ENCODE results near the gene CCDC102A.

The CCDC102A gene

GRCh38 chr16:57485091-57485915, 51.1 kb downstream of the CCDC102A start:
- TF ChIP-seq TEAD4 (IDR thresholded peaks at IDR 0.05) (no peak), TAF1 (IDR thresholded peaks at IDR 0.05; ENCODE audit: low read depth) (0 out of 2 replicates have a peak, but pooled peaks have one; percentile 15)

- TF ChIP-seq CREB1 (IDR thresholded peaks at IDR 0.05; ENCODE audit: low read depth) (no peak), TCF12 (IDR thresholded peaks at IDR 0.05; ENCODE audit: low read depth) (no peak), TEAD4 (IDR thresholded peaks at IDR 0.05) (no peak), ZBTB7A (IDR thresholded peaks at IDR 0.05; ENCODE audit: low read depth) (no peak)
These were observed 51.8 kb downstream of the CCDC102A start for GRCh38 chr16:57484515-57485005.

- no peak for TF ChIP-seq USF1 (IDR thresholded peaks at IDR 0.05)
- TF ChIP-seq ZBTB7A (IDR thresholded peaks at IDR 0.05; ENCODE audit: low read depth) = no peak
- no peak for TF ChIP-seq CEBPB (IDR thresholded peaks at IDR 0.05)
- TF ChIP-seq CREB1 (IDR thresholded peaks at IDR 0.05; ENCODE audit: low read depth) = no peak
- TF ChIP-seq YY1 (IDR thresholded peaks at IDR 0.05; ENCODE audit: low read depth) = no peak
- TF ChIP-seq EP300 (IDR thresholded peaks at IDR 0.05; ENCODE audit: borderline replicate concordance) = no peak
- TF ChIP-seq RAD21 (IDR thresholded peaks at IDR 0.05; ENCODE audit: low read depth) = no peak
- TF ChIP-seq TEAD4 (IDR thresholded peaks at IDR 0.05) = no peak
- no peak for TF ChIP-seq FOXM1 (IDR thresholded peaks at IDR 0.05; ENCODE audit: borderline replicate concordance, low read depth)
- TF ChIP-seq NFIC (IDR thresholded peaks at IDR 0.05) = no peak
- TF ChIP-seq TCF12 (IDR thresholded peaks at IDR 0.05; ENCODE audit: low read depth) = no peak
- TF ChIP-seq EGR1 (IDR thresholded peaks at IDR 0.05) = no peak
These were observed 52.5 kb downstream of the CCDC102A start for GRCh38 chr16:57483725-57484514.

- TF ChIP-seq CEBPB (IDR thresholded peaks at IDR 0.05) (no peak), CREB1 (IDR thresholded peaks at IDR 0.05; ENCODE audit: low read depth) (no peak), NFIC (IDR thresholded peaks at IDR 0.05) (no peak), EP300 (IDR thresholded peaks at IDR 0.05; ENCODE audit: borderline replicate concordance) (no peak), REST (IDR thresholded peaks at IDR 0.05; ENCODE audit: low read depth) (no peak), USF1 (IDR thresholded peaks at IDR 0.05) (no peak), FOXM1 (IDR thresholded peaks at IDR 0.05; ENCODE audit: borderline replicate concordance, low read depth) (no peak), TEAD4 (IDR thresholded peaks at IDR 0.05) (no peak), TAF1 (IDR thresholded peaks at IDR 0.05; ENCODE audit: low read depth) (no peak), EGR1 (IDR thresholded peaks at IDR 0.05) (no peak), MAX (IDR thresholded peaks at IDR 0.05) (no peak), ZBTB7A (IDR thresholded peaks at IDR 0.05; ENCODE audit: low read depth) (no peak), YY1 (IDR thresholded peaks at IDR 0.05; ENCODE audit: low read depth) (no peak), RAD21 (IDR thresholded peaks at IDR 0.05; ENCODE audit: low read depth) (no peak), TCF12 (IDR thresholded peaks at IDR 0.05; ENCODE audit: low read depth) (no peak)
These were observed 53.4 kb downstream of the CCDC102A start for GRCh38 chr16:57482845-57483545.

GRCh38 chr16:57481421-57481820, 55.0 kb downstream of the CCDC102A start:
- TF ChIP-seq TEAD4 (IDR thresholded peaks at IDR 0.05) = no peak
- no peak for TF ChIP-seq REST (IDR thresholded peaks at IDR 0.05; ENCODE audit: low read depth)
- no peak for TF ChIP-seq TAF1 (IDR thresholded peaks at IDR 0.05; ENCODE audit: low read depth)
- no peak for TF ChIP-seq EP300 (IDR thresholded peaks at IDR 0.05; ENCODE audit: borderline replicate concordance)
- no peak for TF ChIP-seq RAD21 (IDR thresholded peaks at IDR 0.05; ENCODE audit: low read depth)
- no peak for TF ChIP-seq CEBPB (IDR thresholded peaks at IDR 0.05)
- no peak for TF ChIP-seq USF1 (IDR thresholded peaks at IDR 0.05)
- TF ChIP-seq ZBTB7A (IDR thresholded peaks at IDR 0.05; ENCODE audit: low read depth) = no peak
- TF ChIP-seq CREB1 (IDR thresholded peaks at IDR 0.05; ENCODE audit: low read depth) = no peak
- no peak for TF ChIP-seq NFIC (IDR thresholded peaks at IDR 0.05)
- TF ChIP-seq EGR1 (IDR thresholded peaks at IDR 0.05) = no peak
- TF ChIP-seq MAX (IDR thresholded peaks at IDR 0.05) = no peak
- TF ChIP-seq TCF12 (IDR thresholded peaks at IDR 0.05; ENCODE audit: low read depth) = no peak
- no peak for TF ChIP-seq FOXM1 (IDR thresholded peaks at IDR 0.05; ENCODE audit: borderline replicate concordance, low read depth)
